Mucosa of descending colon (tissue), 3 donors: Measurements from ENCODE around the gene S1PR3. TPM values are rescaled to one million over a fixed set of nuclear protein-coding genes. Genes with fewer than 3 reads are reported as not detected.

ENCODE experiments used
- ATAC-seq: fragments of 200-7000 bp; cut with Tn5 transposase; one replicate; pipeline ENCODE4 v1.9.1; 2020; ENCODE audit warnings: mild to moderate bottlenecking, moderate library complexity
- DNase-seq, 3 donors: peaks; one replicate each; pipeline ENCODE4 v3.0.0-alpha.2; 2020
- H3K36me3 ChIP-seq: fragments of 200-600 bp; one replicate; pipeline ENCODE4 v1.8.0; 2021; ENCODE audit warnings: low read depth, mild to moderate bottlenecking
- H3K4me1 ChIP-seq: fragments of 200-600 bp; one replicate; pipeline ENCODE4 v1.8.0; 2021; ENCODE audit warnings: low read depth, mild to moderate bottlenecking
- H3K4me3 ChIP-seq: fragments of 200-600 bp; one replicate; pipeline ENCODE4 v1.8.0; 2021; ENCODE audit warnings: mild to moderate bottlenecking
- H3K9me3 ChIP-seq: fragments of 200-600 bp; one replicate; pipeline ENCODE4 v1.8.0; 2021; ENCODE audit warnings: mild to moderate bottlenecking
- intact Hi-C, 2 donors: fragments of 100-400 bp; cut with DNase I in 1 of 2; cut with micrococcal nuclease in 1 of 2; formaldehyde crosslinking; loops; one replicate each; pipeline versions ENCODE4 v1.11.0 to v1.11.1; 2022; cut with DNase I, micrococcal nuclease
- total RNA-seq, 3 donors: library from RNA; stranded (reverse); fragmentation: NEBNext Ultra II Directional in 2 of 3; extraction: Animal tissue kit (Norgen Biotek cat#: 25700) in 2 of 3; gene quantifications; one replicate each; pipeline versions ENCODE4 v1.2.1 to v1.2.4, GENCODE V29; 2021 to 2023
- TF ChIP-seq, protein P1 (sequence below): fragments of 200-600 bp; IDR thresholded peaks from one replicate; pipeline ENCODE4 v1.8.0; 2022; ENCODE audit warnings: antibody characterized with exemption, mild to moderate bottlenecking
- donor health status: DM: no; HTN: no; CAD: no; lungs with moderate emphysema.
- donor health status: DM: no; HTN: no; CAD: no.
- donor health status: DM: no; HTN: yes; CAD: no.

Gene S1PR3
- total RNA-seq, 3 donors from 2014 or later = 0.87 to 12.2 (median 3.0) TPM

- ATAC-seq = no peak
- Histone ChIP-seq H3K4me3 (no peak overlapping the region), H3K9me3 (no peaks in the 10 kb centered on the region), H3K4me1 (no peaks in the 10 kb centered on the region), H3K36me3 (no peaks in the 10 kb centered on the region)
- no peak for DNase-seq
- TF ChIP-seq, protein P1, sequence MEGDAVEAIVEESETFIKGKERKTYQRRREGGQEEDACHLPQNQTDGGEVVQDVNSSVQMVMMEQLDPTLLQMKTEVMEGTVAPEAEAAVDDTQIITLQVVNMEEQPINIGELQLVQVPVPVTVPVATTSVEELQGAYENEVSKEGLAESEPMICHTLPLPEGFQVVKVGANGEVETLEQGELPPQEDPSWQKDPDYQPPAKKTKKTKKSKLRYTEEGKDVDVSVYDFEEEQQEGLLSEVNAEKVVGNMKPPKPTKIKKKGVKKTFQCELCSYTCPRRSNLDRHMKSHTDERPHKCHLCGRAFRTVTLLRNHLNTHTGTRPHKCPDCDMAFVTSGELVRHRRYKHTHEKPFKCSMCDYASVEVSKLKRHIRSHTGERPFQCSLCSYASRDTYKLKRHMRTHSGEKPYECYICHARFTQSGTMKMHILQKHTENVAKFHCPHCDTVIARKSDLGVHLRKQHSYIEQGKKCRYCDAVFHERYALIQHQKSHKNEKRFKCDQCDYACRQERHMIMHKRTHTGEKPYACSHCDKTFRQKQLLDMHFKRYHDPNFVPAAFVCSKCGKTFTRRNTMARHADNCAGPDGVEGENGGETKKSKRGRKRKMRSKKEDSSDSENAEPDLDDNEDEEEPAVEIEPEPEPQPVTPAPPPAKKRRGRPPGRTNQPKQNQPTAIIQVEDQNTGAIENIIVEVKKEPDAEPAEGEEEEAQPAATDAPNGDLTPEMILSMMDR = no peak
- intact Hi-C loops = no loop called here
Measured at GRCh38 chr9:88960632-88961031, 30.6 kb upstream of the S1PR3 start.

DNA sequence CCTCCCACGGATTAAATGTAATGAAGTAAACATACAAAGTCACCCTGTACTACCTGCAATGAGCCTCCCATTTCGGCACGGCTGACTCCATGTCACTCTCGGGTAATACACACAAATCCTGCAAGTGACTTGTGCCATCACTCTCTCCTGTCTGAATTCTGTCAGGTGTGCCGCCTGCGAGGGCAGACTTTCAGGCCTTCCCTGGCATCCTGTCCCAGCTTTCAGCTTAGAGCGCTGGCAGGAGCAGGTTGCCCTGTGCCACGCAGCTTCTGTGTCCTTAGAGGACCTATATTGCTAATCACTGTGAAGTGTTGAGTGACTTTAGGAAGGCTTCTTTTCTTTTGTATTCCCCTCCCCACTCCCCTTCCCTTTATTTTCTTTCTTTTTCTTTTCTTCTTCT, 25.8 kb upstream of the S1PR3 start:
- no peaks in the 10 kb centered on the region for H3K9me3 ChIP-seq
- ATAC-seq = no peak
- intact Hi-C loops = no loop called here
- TF ChIP-seq, protein P1 = no peak
- DNase-seq = no peak
- no peak overlapping the region for H3K4me3 ChIP-seq
- H3K36me3 ChIP-seq = no peaks in the 10 kb centered on the region
- H3K4me1 ChIP-seq = no peaks in the 10 kb centered on the region

DNA sequence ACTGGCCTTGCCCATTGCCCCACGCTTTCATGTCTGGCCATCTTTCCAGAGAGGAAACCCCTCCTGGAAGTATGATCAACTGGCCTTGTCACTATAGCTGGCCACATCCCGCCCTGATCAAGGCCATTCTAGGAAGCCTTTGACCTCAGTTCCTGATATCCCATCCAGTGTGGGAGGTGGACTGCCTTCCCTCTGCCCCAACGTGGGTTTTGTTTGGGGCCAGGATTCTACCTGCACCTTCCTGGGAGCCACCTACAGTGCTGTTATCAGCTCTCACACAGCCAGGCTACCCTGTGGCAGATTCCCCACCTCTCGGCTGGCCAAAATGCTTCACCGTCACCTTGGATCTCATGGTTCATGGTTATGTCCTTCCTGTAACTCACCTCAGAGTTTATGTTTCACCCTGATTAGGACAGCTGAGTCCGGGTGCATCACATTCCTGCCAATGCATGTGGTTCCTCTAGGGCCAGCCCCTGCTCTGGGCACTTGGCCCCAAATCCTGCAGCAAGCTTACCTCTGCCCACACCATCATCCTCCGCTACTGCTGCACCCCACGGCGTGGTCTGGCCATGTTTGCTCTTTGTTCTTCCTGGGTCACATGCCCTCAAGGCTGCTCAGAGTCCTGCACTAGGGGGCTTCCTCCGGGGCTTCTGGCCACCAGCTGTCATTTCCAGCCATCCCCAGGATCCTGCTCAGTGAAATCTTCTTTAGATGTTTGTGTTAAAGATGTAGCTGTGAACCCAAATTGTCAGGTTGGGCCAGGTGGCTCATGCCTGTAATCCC, 24.2 kb upstream of the S1PR3 start:
- intact Hi-C loops = no loop called here
- TF ChIP-seq, protein P1 = no peak
- Histone ChIP-seq H3K4me1 (no peaks in the 10 kb centered on the region), H3K9me3 (no peaks in the 10 kb centered on the region), H3K36me3 (no peaks in the 10 kb centered on the region), H3K4me3 (no peak overlapping the region)
- DNase-seq (no peak), ATAC-seq (no peak)

GRCh38 chr9:88968799-88969198, 22.5 kb upstream of the S1PR3 start:
- no peaks in the 10 kb centered on the region for H3K9me3 ChIP-seq
- H3K4me3 ChIP-seq = no peak overlapping the region
- DNase-seq (no peak), ATAC-seq (no peak)
- TF ChIP-seq, protein P1 = no peak
- H3K4me1 ChIP-seq = no peaks in the 10 kb centered on the region
- no peaks in the 10 kb centered on the region for H3K36me3 ChIP-seq
- intact Hi-C loops = no loop called here

DNA sequence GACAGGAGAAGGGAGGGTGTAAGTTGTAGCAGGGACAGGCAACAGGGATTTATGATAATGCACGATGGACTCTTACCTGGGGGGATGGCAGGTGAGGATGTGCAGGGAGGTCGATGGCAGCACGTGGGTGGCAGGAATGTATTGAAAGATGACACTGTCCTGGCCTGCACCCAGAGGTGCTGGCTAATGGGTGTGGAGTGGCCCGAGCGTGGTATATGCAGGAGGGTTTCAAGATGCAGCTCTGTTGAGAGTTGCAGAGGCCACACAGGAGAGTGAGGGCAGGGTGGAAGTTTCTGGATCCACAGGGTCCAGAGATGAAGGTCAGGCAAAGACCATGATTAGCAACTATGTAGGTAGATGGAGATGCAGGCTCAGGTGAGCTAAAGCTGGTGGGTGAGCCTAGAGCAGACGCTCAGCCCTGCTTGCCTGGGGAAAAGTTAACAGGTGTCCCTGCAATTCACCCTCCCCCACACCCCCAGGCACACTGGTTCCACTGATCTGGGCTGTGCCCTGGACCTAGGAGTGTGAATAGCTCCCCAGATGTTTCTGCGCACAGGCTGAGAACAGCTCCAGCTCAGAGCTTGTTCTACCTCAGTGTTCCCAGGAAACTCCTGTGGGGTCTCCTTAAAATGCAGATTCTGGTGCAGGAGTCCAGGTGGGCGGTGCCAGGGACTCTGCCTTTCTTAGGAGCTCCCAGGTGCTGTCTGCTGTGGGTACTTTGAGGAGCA, 21.5 kb upstream of the S1PR3 start:
- ATAC-seq (no peak), DNase-seq (no peak)
- H3K36me3 ChIP-seq = no peaks in the 10 kb centered on the region
- H3K9me3 ChIP-seq = no peaks in the 10 kb centered on the region
- no peak overlapping the region for H3K4me3 ChIP-seq
- TF ChIP-seq, protein P1 = no peak
- no peaks in the 10 kb centered on the region for H3K4me1 ChIP-seq
- intact Hi-C loops = no loop called here
